Endometrial microvascular endothelial cells (primary cell): ENCODE measurements around the gene DDA1. TPM values are rescaled to one million over a fixed set of nuclear protein-coding genes. Genes with fewer than 3 reads are reported as not detected.
"Not testable (repeated sequence)": the region's sequence is repeated elsewhere in the genome, so short reads cannot be mapped to it uniquely, and the experiment has no call there.

Source experiments
- in situ Hi-C: cut with HindIII; loops from 2 replicates; pipeline ENCODE4 v1.10.0; 2017; ENCODE audit warnings: low sequenced_read_pairs, low pct_unique_long_range_greater_than_20kb; ENCODE audit errors: inconsistent ontology term
- total RNA-seq: library from RNA; depleted of rRNA; stranded (reverse); fragments of >200 nt; gene quantifications from one replicate; pipeline ENCODE4 v1.2.3, GENCODE V29; 2015; ENCODE audit errors: inconsistent ontology term

DDA1 gene
- total RNA-seq, 1 donor from 2014 or later = 48.1 TPM

DNA sequence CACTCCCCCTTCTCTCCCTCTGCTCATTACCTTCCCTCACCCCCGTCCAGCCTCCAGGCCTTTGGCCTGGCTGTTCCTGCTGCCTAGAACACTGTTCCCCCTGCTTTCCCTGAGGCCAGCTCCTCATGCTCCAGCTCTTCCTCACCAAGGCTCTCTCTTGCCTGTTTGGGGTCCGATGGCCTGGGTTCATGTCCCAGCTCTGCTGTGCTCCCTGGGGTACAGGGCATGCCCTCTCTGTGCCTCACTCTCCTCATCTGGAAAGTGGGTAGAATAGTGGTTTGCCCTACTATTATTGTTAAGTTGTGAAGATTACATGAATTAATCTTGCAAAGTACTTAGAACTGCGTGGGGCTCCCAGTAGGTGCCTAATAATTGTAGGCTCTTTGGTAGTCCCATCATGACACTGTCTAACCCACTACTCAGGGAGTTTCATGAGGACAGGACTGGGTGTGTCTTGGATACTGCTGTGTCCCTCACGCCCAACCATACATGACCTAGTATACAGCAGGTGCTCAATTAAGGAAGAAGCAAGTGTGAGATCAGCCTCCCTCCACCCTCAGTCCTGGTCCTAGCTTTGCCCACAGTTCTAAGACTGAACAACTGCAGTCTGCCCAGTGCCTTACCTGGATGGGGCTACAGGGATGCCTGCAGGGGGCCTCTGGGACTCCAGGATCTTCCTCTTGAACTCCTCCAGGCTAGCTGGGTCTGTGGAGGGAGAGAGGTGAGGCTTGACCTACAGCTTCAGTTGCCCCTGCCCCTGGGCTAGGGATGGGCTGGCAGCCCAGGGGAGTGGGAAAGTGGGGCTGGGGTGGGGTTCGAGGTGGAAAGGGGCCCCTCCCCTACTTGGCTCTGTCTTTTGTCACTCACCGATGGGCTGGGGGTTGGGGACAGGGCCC lies 50.8 kb downstream of the DDA1 start:
- in situ Hi-C loops = no loop called here

DNA sequence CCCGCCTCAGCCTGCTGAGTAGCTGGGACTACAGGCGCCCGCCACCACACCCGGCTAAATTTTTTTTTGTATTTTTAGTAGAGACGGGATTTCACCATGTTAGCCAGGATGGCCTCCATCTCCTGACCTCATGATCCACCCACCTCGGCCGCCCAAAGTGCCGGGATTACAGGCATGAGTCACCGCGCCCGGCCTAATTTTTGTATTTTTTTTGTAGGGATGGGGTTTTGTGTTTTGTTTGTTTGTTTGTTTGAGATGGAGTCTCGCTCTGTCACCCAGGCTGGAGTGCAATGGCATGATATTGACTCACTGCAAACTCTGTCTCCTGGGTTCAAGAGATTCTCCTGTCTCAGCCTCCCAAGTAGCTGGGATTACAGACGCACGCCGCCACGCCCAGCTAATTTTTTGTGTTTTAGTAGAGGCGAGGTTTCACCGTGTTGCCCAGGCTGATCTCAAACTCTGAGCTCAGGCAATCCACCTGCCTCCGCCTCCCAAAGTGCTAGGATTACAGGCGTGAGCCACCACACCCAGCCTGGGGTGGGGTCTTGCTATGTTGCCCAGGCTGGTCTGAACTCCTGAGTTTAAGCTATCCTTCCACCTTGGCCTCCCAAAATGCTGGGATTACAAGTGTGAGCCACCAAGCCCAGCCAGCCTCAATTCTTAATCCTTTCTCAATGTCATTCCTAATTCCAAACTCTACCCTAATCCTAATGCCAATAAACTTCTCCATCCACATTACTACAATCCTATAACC lies 54.7 kb downstream of the DDA1 start:
- in situ Hi-C loops = not testable (repeated sequence)

DNA sequence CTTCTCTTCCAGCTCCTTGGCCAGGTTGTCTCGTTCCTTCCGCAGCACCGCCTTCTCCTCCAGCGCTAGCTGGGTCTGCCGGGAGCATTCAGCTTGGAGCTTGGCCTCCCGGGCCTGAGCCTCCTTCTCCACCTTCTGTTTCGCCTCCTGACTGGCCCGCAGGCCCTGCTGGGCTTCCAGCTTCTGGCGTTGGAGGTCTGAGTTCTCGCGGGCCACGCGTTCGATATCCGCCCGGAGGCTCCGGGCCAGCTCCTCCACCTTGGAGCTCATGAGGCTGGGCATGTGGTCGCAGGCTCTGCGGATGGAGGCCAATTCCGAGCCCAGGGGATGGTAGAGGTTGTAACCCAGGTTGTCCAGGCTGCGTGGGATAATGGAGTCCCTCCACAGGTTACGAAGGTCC lies 56.0 kb downstream of the DDA1 start:
- in situ Hi-C loops = no loop called here

GRCh38 chr19:17370026-17370587 lies 60.7 kb downstream of the DDA1 start:
- in situ Hi-C loops = no loop called here

Other genes with a start within 250 kb of the DDA1 start
- gene HAUS8, start 234.1 kb upstream of the DDA1 start, total RNA-seq = 14.2 TPM
- gene MYO9B, start 233.8 kb upstream of the DDA1 start, total RNA-seq = 60.7 TPM
- 11.1 TPM for gene USE1, start 94.2 kb upstream of the DDA1 start, total RNA-seq
- 2.7 TPM for gene OCEL1, start 83.3 kb upstream of the DDA1 start, total RNA-seq
- 40.9 TPM for gene NR2F6, start 63.6 kb upstream of the DDA1 start, total RNA-seq
- 18.5 TPM for gene USHBP1, start 44.8 kb upstream of the DDA1 start, total RNA-seq
- gene BABAM1, start 42.1 kb upstream of the DDA1 start, total RNA-seq = 139 TPM
- 1.0 TPM for gene ANKLE1, start 27.7 kb upstream of the DDA1 start, total RNA-seq
- 6.6 TPM for gene ABHD8, start 6.1 kb upstream of the DDA1 start, total RNA-seq
- 115 TPM for gene MRPL34, start 3.7 kb upstream of the DDA1 start, total RNA-seq
- 0.84 TPM for gene ANO8, start 25.3 kb downstream of the DDA1 start, total RNA-seq
- gene GTPBP3, start 28.0 kb downstream of the DDA1 start, total RNA-seq = 36.8 TPM
- 0.46 TPM for gene PLVAP, start 67.8 kb downstream of the DDA1 start, total RNA-seq
- not detected for gene CCDC194, start 84.6 kb downstream of the DDA1 start, total RNA-seq
- gene BST2, start 96.1 kb downstream of the DDA1 start, total RNA-seq = 306 TPM
- gene MVB12A, start 110.5 kb downstream of the DDA1 start, total RNA-seq = 88.0 TPM
- not detected for gene TMEM221, start 139.1 kb downstream of the DDA1 start, total RNA-seq
- not detected for gene NXNL1, start 151.4 kb downstream of the DDA1 start, total RNA-seq
- gene SLC27A1, start 161.0 kb downstream of the DDA1 start, total RNA-seq = 7.5 TPM
- 67.2 TPM for gene PGLS, start 202.1 kb downstream of the DDA1 start, total RNA-seq
- 79.4 TPM for gene COLGALT1, start 246.1 kb downstream of the DDA1 start, total RNA-seq